Fibroblast of lung (primary cell): ENCODE results near the gene RAPGEF5. TPM values are rescaled to one million over a fixed set of nuclear protein-coding genes. Genes with fewer than 3 reads are reported as not detected.

Experiments
- DNase-seq, 2 donors: peaks; one replicate each; pipeline versions ENCODE4 v3.0.0 to v3.0.0-alpha.2; 2010; ENCODE audit warnings: low read depth in 2 of 2
- H2AFZ ChIP-seq: 2 replicates; pipeline ENCODE4 v1.5.1; 2012; ENCODE audit warnings: low read length, control low read depth, inconsistent platforms
- H3K27ac ChIP-seq: 2 replicates; pipeline ENCODE4 v1.5.1; 2011; ENCODE audit warnings: low read length, control low read depth; ENCODE audit not compliant: insufficient read depth
- H3K27me3 ChIP-seq: 2 replicates; pipeline ENCODE4 v1.5.1; 2011; ENCODE audit warnings: mild to moderate bottlenecking, low read length; ENCODE audit not compliant: control insufficient read depth, insufficient read depth
- H3K36me3 ChIP-seq: 2 replicates; pipeline ENCODE4 v1.5.1; 2011; ENCODE audit warnings: low read length; ENCODE audit not compliant: control insufficient read depth, insufficient read depth
- H3K4me1 ChIP-seq: 2 replicates; pipeline ENCODE4 v1.5.1; 2011; ENCODE audit warnings: low read length; ENCODE audit not compliant: control insufficient read depth, insufficient read depth; ENCODE audit errors: extremely low read depth
- H3K4me2 ChIP-seq: 2 replicates; pipeline ENCODE4 v1.5.1; 2011; ENCODE audit warnings: low read length, control low read depth; ENCODE audit not compliant: insufficient read depth; ENCODE audit errors: extremely low read depth
- H3K4me3 ChIP-seq, 4 experiments: fragments of 200-600 bp in 1 of 4; sonication (generic) in 1 of 4; replicated peaks in 1 of 4; 2 replicates each; pipeline ENCODE4 v1.5.1; 2011 to 2016; ENCODE audit warnings: low read length in 4 of 4, low read depth in 3 of 4, mild to moderate bottlenecking in 3 of 4, control low read depth in 2 of 4, inconsistent platforms in 1 of 4, mixed read lengths in 1 of 4; ENCODE audit not compliant: insufficient read depth in 1 of 4; ENCODE audit errors: control extremely low read depth in 1 of 4
- H3K79me2 ChIP-seq: 2 replicates; pipeline ENCODE4 v1.5.1; 2012; ENCODE audit warnings: mild to moderate bottlenecking, low read length, inconsistent platforms; ENCODE audit not compliant: control insufficient read depth, insufficient read depth
- H3K9ac ChIP-seq: 2 replicates; pipeline ENCODE4 v1.5.1; 2011; ENCODE audit warnings: mild to moderate bottlenecking, low read length, control low read depth; ENCODE audit not compliant: insufficient read depth
- H3K9me3 ChIP-seq: 2 replicates; pipeline ENCODE4 v1.5.1; 2012; ENCODE audit warnings: low read depth, low read length; ENCODE audit not compliant: control insufficient read depth, insufficient read depth
- H4K20me1 ChIP-seq: 2 replicates; pipeline ENCODE4 v1.5.1; 2011; ENCODE audit warnings: low read length; ENCODE audit not compliant: control insufficient read depth, insufficient read depth; ENCODE audit errors: extremely low read depth
- CTCF ChIP-seq, 2 donors: IDR thresholded peaks in 1 of 2; conservative IDR thresholded peaks in 1 of 2; 1 replicate in 1 of 2; 2 replicates in 1 of 2; pipeline ENCODE4 v1.5.1; 2011 to 2012; ENCODE audit warnings: low read length in 2 of 2, control low read depth in 1 of 2, inconsistent platforms in 1 of 2, low read depth in 1 of 2, mild to moderate bottlenecking in 1 of 2
- EZH2 ChIP-seq: IDR thresholded peaks from 2 replicates; pipeline ENCODE4 v1.5.1; 2012; ENCODE audit warnings: low read length, control low read depth, mild to moderate bottlenecking; ENCODE audit errors: missing control alignments
- polyA plus RNA-seq, 2 donors: library from polyadenylated mRNA; depleted of rRNA in 1 of 2; stranded (reverse) in 1 of 2; unstranded in 1 of 2; fragments of >200 nt; gene quantifications; 2 replicates each; pipeline ENCODE4 v1.2.1, GENCODE V29; 2011 to 2012; ENCODE audit warnings: missing spikeins in 1 of 2
- total RNA-seq: library from RNA; depleted of rRNA; stranded (reverse); fragments of >200 nt; gene quantifications from 2 replicates; pipeline ENCODE4 v1.2.1, GENCODE V29; 2014

RAPGEF5 gene
- total and polyA plus RNA-seq, 2 donors (not counting 1 experiment from before 2014, with no cell fraction given) = 1.4 to 1.5 TPM

- Histone ChIP-seq H3K4me1 (no peaks in the 10 kb centered on the region), H3K79me2 (no peaks in the 10 kb centered on the region), H3K36me3 (no peaks in the 10 kb centered on the region), H3K27ac (no peak overlapping the region), H3K4me2 (no peak overlapping the region), H3K27me3 (no peaks in the 10 kb centered on the region), H3K4me3 (no peak overlapping the region), H4K20me1 (no peaks in the 10 kb centered on the region), H3K9me3 (no peaks in the 10 kb centered on the region), H2AFZ (no peak overlapping the region), H3K9ac (no peak overlapping the region)
- TF ChIP-seq CTCF (conservative IDR thresholded peaks at IDR 0.05 in 1 of 2, IDR thresholded peaks at IDR 0.05 in 1 of 2; ENCODE audit: low read depth in 1 of 2, low read length in 2 of 2) = no peak
- no peak for TF ChIP-seq EZH2
- no peak for DNase-seq
Measured at GRCh38 chr7:22173685-22174573, 183.0 kb downstream of the RAPGEF5 start.

- Histone ChIP-seq H3K4me3 (no peak overlapping the region), H4K20me1 (no peaks in the 10 kb centered on the region), H3K27ac (no peak overlapping the region), H3K36me3 (no peaks in the 10 kb centered on the region), H3K27me3 (no peaks in the 10 kb centered on the region), H3K4me1 (no peaks in the 10 kb centered on the region), H2AFZ (no peak overlapping the region), H3K9me3 (no peaks in the 10 kb centered on the region), H3K9ac (no peak overlapping the region), H3K79me2 (no peaks in the 10 kb centered on the region), H3K4me2 (no peak overlapping the region)
- TF ChIP-seq EZH2 (no peak), CTCF (conservative IDR thresholded peaks at IDR 0.05 in 1 of 2, IDR thresholded peaks at IDR 0.05 in 1 of 2; ENCODE audit: low read depth in 1 of 2, low read length in 2 of 2) (no peak)
- no peak for DNase-seq
Measured at GRCh38 chr7:22168129-22168634, 188.8 kb downstream of the RAPGEF5 start.

- Histone ChIP-seq H3K27me3 (no peaks in the 10 kb centered on the region), H3K4me1 (no peaks in the 10 kb centered on the region), H3K9ac (no peak overlapping the region), H3K36me3 (no peaks in the 10 kb centered on the region), H3K9me3 (no peaks in the 10 kb centered on the region), H3K79me2 (no peaks in the 10 kb centered on the region), H2AFZ (no peak overlapping the region), H3K4me3 (no peak overlapping the region), H3K27ac (no peak overlapping the region), H4K20me1 (no peaks in the 10 kb centered on the region), H3K4me2 (no peak overlapping the region)
- TF ChIP-seq EZH2 = no peak
- no peak for TF ChIP-seq CTCF (conservative IDR thresholded peaks at IDR 0.05 in 1 of 2, IDR thresholded peaks at IDR 0.05 in 1 of 2; ENCODE audit: low read depth in 1 of 2, low read length in 2 of 2)
- no peak for DNase-seq
Measured at GRCh38 chr7:22167482-22167881, 189.5 kb downstream of the RAPGEF5 start.
